HG03139 (cell line): ENCODE results near the gene FRMD1.

Experiments used
- ATAC-seq: cut with Tn5 transposase; IDR thresholded peaks from one replicate; pipeline ENCODE4 v1.9.1; 2021; ENCODE audit not compliant: unreplicated experiment

FRMD1 gene

DNA sequence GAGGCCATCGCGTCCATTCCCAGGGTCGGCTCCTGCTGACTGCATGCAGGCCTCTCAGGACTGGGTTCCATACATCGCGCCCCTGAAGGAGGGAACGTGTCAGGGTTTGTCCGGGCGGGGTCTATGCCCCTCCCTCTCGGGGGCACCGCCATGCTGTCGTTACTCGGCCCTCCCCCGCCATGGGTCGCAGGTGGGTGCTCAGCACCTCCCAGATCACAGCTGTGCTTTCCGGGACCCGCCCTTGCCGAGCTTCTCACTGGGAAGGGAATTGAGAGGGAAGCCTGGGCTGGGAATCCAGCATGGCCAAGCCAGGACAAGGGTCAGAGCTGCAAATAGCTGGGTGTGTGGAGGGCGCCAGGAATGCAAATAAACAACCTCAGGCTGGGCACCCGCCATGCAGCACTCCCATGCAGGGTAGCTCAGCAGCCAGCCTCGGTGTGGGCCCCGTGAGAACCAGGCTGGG is at the start of gene FRMD1:
TSS of gene FRMD1 (minus strand) at position 270 of the 463 bp plus-strand sequence. CDS start at position 152, 118 bp downstream.
- no peak for ATAC-seq

GRCh38 chr6:168128006-168128630 is 49.1 kb upstream of the FRMD1 start:
- ATAC-seq, result no peak

GRCh38 chr6:168127384-168127868 is 48.4 kb upstream of the FRMD1 start:
- ATAC-seq, result no peak

GRCh38 chr6:168126566-168127383 is 47.8 kb upstream of the FRMD1 start:
- no peak for ATAC-seq

GRCh38 chr6:168125429-168126001 is 46.5 kb upstream of the FRMD1 start:
- ATAC-seq, result no peak

DNA sequence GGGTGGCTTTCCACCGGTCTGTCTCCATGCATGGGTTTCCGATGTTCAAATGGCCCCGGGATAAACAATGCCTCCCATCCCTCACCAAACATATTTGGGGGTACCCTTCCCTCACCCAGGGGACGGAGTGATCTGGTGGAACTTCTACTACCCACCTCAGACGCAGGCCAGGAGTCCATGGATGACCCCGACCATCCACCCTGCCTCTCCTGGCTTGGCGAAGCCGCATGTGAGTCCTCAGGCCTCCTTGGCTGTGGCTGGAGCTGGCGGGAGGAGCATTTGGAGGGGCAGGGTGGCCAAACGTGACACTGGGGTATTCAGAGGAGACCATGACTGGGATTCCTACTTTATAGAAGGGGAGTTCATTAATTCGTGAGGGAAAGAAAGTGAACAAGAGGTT is 45.9 kb upstream of the FRMD1 start:
- no peak for ATAC-seq

- no peak for ATAC-seq
Observed at GRCh38 chr6:168124158-168124557, 45.1 kb upstream of the FRMD1 start.

DNA sequence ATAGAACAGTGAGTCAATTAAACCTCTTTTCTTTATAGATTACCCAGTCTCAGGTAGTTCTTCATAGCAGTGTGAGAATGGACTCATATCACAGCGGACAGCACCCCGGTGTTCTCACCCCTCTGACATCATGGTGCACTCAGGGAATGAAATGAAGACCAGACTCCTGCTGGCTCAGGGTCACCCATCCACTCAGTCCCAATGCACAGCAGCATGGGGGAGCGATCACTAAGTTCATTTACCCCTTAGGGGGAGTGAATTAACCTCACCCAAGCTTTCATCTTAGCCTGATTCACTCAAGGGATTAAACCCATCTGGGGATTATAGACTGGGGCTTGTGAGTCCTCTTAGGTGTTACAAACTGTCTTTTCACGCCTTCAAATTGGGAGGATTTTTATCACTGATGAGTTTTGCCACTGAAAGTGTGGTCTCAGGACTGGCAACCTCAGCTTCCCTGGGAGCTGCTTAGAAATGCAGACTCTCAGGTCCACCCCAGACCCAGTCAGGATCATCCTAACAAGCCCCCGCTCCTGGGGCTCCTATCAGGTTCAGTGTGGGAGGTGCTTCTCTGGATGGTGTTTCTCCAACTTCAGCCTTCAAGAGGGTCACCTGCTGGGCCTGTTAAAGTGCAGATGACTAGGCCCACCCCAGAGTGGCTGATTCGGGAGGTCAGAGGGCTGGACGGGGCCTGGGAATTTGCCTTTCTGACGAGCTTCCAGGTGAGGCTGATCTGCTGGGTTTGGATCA is 44.3 kb upstream of the FRMD1 start:
- no peak for ATAC-seq

DNA sequence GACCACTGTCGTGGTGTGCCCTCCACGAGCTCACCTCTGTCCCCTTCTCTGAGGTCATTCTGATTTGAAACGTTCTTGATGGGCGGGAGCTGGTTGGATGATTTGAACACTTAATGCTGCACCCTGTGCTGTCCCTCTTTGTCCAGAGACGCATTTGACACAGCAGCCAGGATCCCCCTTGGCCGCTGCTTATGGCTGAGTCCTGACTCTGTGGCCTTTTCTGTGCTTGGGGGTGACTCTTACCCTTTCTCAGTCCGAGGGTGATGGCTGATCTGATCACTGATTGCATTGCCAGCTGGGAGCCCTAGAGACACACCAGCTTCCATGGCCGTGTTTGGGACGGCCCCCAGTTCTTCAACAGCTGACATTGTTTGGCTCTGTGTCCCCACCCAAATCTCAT is 43.5 kb upstream of the FRMD1 start:
- no peak for ATAC-seq

DNA sequence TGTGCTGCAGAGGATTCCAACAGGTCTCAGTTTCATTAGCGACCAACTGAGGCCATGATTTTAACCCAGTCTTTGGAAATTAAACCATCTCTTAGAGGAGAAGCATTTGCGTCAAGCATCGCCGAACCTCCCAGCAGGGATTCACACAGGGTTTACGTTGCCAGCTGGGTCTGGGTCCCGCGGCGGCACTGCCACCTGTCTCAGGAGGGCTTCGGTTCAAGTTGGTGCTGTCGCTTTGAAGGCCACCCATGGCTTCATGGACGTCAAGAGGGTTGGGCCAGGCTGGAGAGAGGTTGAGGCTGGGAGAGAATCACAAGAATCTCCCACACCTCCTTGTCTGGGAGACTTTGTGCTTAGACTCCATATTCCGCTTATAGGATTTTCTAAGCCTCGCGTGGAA is 43.0 kb upstream of the FRMD1 start:
- ATAC-seq, result no peak

DNA sequence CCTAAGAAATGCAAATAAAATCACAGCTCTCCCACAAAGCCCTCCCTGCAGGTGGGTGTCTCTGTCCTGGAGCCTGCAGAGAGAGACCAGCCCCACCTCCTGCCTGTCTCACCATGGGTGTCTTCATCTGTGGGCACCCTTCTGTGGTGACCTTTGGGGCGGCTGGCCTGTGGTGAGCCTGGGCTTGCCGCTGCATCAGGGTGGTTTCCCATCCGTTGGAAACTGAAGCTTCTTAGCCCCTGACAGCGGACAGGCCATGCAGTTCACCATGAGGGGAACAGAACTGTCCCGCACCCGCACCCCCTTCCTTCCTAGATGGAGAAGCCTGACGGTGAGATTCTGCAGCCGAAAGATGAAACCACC is 42.3 kb upstream of the FRMD1 start:
- ATAC-seq, result no peak

- ATAC-seq, result no peak
Observed at GRCh38 chr6:168120390-168121302, 41.6 kb upstream of the FRMD1 start.

- ATAC-seq, result no peak
Observed at GRCh38 chr6:168119539-168119938, 40.5 kb upstream of the FRMD1 start.

DNA sequence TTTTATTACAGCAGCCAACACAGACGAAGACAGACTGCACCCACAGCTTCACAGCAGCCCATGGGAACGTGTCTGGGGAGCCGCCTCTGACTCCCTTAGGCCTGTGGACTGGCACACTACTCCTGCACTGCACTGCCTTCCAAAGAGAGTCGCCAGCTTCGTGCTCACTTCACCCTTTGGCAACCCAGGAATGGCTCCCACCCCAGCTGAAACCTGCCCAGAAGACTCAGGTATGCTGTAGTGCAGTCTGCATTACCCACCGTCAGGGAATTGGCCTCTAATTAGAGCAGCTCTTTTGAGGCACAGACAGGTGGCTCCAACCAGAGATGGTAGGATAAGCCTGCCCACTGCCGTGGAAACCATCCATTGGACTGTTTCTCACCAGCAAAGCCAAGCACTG is 39.9 kb upstream of the FRMD1 start:
- no peak for ATAC-seq

- ATAC-seq, result no peak
Observed at GRCh38 chr6:168117942-168118341, 38.9 kb upstream of the FRMD1 start.

DNA sequence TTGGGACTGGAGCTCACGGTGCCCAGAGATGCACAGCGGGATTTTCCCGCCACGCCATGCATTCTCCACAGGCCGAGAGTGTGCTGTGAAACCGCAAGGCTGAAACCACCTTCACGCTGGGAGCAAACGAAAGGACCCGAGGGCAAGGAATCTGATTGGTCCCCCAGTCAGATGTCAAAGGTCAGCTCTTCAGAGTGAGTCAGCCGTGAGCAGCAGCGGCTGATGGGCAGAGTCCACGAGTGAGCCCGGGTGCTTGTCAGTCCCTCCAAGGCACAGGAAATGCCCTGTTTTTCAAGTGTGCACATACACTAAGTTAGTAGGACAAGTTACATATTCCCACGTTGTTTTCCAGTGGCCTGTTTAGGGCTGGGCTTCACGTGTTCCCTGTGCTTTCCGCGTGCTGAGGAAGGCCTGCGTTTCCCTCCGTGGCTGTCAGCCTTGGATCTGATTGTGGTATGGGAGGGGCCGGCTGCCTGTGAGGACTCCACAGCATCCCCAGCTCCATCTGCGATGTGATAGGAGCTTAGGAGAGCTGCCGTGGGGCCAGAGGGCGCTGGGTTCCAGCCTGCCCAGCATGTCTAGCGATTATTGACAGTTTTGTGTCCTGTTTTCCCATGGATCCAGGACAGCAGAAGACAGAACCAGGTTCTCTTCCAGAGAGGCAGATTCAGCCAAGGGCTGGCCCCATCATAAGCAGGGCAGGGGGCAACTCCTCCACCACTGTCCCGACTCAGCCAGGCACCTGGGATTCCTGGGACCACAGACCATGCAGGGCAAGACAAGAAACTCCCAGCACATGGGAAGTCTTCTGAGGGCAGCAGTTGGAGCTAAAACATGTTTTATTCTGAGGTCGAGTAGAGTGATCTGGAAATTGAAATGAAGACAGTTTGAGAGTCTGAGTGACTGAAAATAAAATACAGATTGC is 38.2 kb upstream of the FRMD1 start:
- ATAC-seq, result no peak

- ATAC-seq, result no peak
Observed at GRCh38 chr6:168116438-168116974, 37.5 kb upstream of the FRMD1 start.

- ATAC-seq, result no peak
Observed at GRCh38 chr6:168115748-168116437, 36.9 kb upstream of the FRMD1 start.
